GM10266 (cell line): Measurements from ENCODE around the gene SOCS2.
A peak's percentile ranks its signal among the peaks of the same experiment; 100 is the strongest.

Experiments
- DNase-seq: peaks from one replicate; pipeline ENCODE4 v3.0.0; 2012; ENCODE audit errors: extremely low spot score
- CTCF ChIP-seq: IDR thresholded peaks from 2 replicates; pipeline ENCODE4 v1.5.1; 2012; ENCODE audit warnings: mild to moderate bottlenecking, low read depth; ENCODE audit not compliant: control insufficient read depth, insufficient read depth; ENCODE audit errors: missing control alignments

Gene SOCS2

GRCh38 chr12:93571925-93572711, at the start of gene SOCS2:
Gene SOCS2 (plus strand): TSS chr12:93572675. CDS start chr12:93572898, 223 bp downstream.
- TF ChIP-seq CTCF, result no peak
- peak; percentile 40 for DNase-seq

GRCh38 chr12:93524386-93525133, 47.9 kb upstream of the SOCS2 start:
- no peak for TF ChIP-seq CTCF
- no peak for DNase-seq

GRCh38 chr12:93526786-93527428, 45.6 kb upstream of the SOCS2 start:
- DNase-seq, result no peak
- no peak for TF ChIP-seq CTCF

GRCh38 chr12:93530358-93530757, 42.1 kb upstream of the SOCS2 start:
- DNase-seq, result no peak
- TF ChIP-seq CTCF, result no peak

GRCh38 chr12:93533310-93533709, 39.2 kb upstream of the SOCS2 start:
- TF ChIP-seq CTCF, result no peak
- no peak for DNase-seq

- DNase-seq, result no peak
- TF ChIP-seq CTCF, result no peak
Measured at GRCh38 chr12:93536111-93536765, 36.2 kb upstream of the SOCS2 start.
